GM19238 (cell line): ENCODE measurements around the gene PHLDA2.

Experiments
- DNase-seq: peaks from one replicate; pipeline ENCODE4 v3.0.0; 2011; ENCODE audit warnings: low spot score; ENCODE audit not compliant: insufficient read length

Gene PHLDA2, protein sequence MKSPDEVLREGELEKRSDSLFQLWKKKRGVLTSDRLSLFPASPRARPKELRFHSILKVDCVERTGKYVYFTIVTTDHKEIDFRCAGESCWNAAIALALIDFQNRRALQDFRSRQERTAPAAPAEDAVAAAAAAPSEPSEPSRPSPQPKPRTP

DNA sequence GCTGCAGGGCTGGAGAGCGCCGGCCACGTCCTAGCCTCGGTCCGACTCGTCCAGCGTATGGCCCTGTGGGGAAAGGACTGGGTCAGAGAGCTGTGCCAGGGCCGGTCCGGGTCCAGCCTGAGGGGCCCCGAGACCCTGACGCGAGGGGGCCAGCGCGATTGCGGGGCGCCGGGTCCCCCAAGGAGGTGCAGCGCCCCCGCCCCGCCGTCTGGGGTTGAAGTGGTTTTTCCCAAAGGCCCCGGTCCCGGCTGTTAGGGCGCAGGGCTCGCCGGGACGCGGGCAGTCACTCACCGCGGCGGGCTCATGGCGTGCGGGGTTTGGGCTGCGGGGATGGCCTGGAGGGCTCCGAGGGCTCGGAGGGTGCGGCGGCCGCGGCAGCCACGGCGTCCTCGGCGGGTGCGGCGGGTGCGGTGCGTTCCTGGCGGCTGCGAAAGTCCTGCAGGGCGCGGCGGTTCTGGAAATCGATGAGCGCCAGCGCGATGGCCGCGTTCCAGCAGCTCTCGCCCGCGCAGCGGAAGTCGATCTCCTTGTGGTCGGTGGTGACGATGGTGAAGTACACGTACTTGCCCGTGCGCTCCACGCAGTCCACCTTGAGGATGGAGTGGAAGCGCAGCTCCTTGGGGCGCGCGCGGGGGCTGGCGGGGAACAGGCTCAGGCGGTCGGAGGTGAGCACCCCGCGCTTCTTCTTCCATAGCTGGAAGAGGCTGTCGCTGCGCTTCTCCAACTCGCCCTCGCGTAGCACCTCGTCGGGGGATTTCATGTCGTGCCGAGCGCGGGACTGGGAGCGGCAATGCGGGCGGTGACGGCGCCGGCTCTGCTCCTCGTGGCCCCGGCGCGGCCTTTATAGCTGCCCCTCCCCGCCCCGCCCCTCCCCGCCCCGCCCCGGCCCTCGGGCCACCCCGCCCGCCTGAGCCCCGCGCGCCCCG, at the start of gene PHLDA2:
PHLDA2 (minus strand) TSS at position 816 of the 926 bp plus-strand sequence; CDS start at position 760, 56 bp downstream.
- no peak for DNase-seq

DNA sequence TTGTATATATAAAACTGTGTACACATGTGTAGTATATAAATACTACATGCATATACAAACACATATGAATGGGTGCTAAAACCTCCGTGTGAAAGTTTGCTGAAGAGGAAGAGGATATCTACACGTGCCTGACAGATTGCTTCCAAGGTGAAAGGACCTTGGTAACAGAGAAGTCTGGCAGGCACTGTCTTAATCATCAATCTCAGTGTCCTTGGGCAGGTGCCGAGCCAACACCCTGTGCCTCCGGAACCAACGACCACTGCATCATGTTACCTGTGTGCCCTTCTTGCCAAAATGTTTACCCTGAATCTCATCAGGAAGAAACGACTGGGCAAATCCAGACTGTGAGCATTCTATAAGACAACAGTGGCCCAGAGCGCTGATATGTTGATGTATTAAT, 47.9 kb upstream of the PHLDA2 start:
- no peak for DNase-seq

DNA sequence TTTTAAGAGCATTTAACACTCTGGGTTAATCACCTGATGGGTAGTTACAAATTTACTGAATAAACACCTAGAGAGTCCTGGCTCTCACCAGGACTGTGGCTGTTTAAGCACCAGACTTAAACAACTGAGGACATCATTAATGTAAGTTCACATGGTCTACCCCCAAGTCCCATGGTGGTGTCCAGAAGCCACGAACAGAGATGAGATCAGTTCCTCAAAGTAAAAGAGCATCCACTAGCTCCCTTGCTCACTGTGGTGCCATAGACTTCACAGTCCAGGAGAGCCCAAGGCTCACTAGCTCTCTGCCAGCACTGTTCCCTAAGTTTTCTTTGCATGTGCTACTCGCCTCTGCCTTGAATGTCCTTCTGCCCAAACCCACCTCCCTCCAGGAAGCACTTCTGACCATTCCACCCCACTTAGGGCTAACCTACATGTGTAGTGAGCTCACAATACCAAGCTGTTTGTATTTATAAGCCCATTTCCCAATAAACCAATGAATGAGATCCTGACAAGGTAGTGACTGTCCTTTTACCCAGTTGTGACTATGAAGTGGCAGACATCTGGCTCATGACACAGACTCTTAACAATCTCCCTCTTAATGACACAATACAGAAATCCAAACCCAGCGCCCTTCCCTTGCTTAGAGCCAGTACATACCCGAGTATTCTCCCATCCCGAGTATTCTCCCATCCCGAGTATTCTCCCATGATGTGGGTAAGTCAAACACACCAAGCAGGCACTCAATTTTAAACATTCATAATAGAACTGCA, 47.3 kb upstream of the PHLDA2 start:
- no peak for DNase-seq

DNA sequence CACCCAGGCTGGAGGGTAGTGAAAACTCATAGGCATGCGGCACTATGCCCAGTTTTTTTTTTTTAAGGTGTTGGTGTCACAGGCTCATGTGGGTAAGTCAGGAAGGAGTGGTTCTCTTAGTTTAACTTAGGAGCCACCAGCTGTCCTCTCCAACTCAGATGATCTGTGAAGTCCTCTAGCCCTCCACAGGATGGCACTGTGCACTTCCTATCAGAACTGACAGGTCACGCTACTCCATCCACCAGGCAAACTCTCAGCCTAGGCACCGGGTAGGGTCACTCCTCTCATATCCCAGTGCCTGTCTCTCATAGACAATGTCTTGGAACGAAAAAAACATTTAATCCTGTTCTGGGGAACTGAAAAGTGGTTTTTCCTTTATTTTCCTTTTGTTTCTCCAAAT, 46.4 kb upstream of the PHLDA2 start:
- peak; percentile 22 for DNase-seq

DNA sequence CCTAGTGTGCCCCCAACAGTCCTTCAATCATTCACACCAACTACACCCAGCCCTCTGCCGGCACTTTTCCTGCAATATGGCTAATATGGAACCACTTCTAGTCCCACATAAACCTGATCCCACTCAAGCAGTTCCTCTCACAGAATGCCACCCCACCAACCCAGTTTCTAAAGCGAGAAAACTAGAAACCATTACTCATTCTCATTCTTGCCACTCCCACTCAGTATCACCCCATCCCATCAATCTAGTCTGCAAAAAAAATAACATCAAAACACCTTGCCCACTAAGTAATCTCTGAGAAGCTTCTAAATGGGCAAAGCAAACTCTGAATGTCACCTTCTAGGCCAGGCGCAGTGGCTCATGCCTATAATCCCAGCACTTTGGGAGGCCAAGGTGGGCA, 45.1 kb upstream of the PHLDA2 start:
- no peak for DNase-seq

DNA sequence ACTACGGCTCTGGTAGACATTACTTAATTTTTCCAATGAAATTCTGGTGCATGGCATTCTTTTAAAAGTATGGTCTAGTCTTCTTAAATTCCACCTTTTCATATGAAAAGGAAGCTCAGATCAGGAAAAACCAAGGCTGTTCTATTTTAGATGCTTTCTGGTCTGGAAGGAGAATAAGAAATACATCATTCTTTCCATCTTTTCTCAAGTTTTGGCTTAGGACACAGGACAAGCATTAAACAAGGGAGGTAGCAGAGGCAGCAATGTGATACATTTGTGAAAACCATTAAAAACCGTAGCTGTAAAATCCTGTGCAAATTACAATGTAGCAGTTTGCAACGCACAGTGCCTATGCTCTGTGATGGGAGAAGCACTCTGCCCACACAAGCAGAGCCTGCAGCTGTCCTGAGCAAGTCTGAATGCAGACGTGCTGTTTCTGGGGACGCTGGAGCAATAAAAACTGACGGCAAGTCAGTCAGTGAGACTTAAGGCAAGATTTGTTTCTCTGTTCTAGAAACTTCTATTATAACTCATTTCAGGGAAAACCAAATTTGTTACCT, 39.2 kb upstream of the PHLDA2 start:
- no peak for DNase-seq

DNA sequence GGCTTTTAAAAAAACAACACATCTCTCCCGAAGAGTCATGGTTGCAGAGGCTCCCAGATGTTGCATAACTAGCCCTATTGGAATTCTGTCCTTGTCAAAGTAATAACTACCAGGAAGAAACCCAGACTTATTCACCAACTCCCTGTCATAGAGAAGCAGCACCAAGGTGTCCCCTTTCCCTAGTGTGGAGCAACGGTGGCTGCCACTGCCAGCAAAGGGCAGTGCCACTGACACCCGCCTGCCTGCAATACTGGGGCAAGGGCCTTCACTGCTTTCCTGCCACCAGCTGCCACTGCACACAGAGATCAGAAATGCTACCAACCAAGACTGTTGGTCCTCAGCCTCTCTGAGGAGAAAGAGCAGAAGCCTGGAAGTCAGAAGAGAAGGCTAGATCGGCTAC, 35.6 kb upstream of the PHLDA2 start:
- no peak for DNase-seq

DNA sequence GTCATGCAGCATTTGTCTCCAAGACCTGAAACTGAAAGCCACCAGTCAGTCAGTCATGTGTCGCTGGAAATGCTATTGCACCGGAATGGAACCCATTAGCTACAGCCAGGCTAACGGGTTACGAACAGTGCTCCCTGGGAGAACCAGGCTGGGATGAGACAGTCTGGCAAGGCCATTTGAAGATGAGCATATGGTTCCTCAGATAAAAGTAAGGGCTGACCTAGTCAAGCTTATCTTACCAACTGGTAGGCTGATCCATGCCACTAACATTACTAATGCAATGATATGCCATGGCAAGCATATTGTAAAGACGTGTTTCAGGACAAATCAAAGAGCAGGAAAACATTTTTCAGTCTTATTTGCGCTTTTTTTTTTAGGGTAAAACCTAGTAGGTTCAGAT, 34.5 kb upstream of the PHLDA2 start:
- no peak for DNase-seq

DNA sequence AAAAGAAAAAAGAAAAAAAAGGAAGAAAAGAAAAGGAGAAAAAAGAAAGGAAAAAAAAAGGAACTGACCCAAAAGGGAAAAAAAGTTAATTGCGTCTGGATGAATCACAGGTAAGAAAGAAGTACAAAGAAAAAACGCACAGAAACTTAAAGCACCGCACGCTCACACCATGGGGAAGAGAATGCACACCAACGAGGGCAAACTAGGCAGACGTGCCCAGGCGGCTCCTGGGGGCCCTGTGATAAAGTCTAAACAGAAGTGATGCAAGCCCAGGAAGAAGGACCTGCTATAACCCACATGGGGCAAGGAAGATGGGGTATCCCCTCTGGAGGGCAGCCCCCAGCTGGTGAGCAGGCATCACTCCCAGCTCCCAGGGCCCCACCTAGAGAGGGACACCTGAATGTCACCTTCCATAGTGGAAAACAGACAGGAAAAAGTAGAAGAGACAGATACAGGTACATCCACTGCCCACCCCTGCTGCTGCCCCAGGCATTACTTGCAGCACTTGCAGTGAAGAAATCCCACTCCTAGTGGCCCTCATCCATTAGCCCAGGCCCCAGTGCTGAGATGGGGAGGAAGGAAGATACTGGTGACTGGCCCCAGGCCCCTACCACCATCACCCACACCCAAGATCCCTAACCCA, 34.0 kb upstream of the PHLDA2 start:
- no peak for DNase-seq

DNA sequence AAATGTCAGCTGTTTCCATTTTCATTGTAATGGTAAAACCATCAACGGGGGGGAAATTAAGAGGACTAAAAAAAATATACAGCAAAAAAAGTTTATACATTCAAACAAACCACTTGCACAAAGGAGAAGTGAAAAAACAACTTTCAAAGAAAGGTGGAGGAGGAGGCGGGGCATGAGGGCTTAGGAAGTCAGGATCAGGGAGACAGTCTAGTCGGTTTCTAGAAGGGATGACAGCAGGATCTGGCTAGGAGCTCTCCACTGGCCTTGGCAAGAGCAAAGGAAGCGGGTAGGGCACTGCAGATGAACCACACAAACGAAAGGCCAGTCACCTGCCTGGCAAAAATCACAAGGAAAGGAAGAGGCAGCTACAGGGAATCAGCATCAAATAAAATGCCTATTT, 31.9 kb upstream of the PHLDA2 start:
- no peak for DNase-seq

DNA sequence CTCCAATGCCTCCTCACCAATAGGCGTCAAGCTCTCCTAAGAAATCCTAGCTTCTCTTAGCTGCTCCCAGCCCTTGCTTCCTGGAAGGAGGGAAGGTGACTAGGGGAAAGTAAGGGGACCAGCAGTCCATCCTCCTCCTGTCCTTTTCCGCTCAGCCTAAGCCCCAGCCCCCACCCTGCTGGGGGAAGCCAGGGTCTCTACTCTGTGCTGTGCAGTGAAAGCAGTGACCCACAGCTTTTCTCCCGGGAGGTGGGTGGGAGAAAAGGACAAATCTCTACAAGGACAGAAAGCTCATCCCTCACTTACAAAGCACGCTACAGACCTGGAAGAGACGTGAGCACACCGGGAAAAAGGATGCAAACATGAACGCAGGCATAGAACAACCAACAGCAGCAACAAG, 30.9 kb upstream of the PHLDA2 start:
- DNase-seq = no peak

DNA sequence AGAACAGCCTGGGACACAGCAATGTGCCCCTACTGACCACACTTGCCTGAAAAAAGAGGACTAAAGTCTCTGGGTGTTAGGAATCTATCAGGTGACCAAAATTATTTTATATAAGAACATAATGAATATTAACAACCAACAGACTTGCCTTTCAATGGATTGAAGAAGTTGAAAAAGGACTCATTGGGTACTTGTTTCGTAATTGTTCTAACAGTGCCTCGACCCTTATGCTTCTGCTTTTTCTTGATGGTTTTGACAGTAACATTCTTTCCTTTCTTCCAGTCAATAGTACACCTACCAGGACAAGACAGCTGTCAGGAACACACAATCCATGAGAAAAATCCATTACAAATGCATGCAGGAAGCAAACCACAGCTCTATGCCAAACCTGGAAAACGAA, 29.0 kb upstream of the PHLDA2 start:
- DNase-seq = no peak

DNA sequence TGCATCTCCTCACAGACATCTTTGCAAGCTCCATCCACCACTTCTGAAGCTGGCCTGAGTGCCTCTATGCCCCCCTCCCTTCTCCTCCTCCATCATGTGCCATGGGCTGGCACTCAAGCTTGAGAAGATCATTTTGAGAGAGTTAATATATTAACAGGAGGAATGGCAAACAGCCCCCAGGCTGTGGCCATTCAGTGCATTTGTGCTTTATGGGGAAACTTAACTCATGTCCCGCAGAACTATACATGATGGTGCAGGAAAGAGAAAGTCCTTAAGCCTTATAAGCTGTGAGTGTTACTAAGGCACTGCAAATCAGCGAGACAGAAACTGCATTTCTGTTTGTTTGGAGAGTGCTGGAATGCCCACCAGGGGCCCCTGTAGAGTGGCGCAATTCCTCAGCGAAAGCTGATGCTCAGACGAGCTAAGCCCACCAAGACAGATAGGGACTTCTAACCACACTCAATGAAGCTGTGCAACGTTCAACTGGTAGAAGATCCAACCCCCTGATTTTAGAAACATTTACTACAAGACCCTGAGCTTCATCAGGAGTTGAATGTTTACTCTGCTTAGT, 26.8 kb upstream of the PHLDA2 start:
- no peak for DNase-seq

DNA sequence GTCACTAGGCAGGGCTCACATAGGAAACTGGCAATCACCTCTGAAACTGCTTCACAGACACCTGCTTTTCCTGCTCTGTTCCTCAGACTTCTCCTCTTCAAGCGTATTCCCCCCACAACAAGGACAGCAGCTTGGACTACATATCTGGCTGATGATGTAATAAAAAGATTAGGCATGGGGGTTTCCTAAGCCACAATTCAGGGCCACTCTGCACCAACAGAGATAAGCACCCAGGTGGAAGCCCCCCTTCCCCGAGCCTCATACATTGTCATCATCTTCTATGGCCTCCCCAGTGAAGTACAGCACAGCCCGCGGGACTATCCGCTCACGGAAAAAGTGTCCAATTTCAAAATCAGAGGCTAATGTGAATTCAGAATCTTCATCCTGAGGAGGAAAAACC, 25.0 kb upstream of the PHLDA2 start:
- DNase-seq = no peak

DNA sequence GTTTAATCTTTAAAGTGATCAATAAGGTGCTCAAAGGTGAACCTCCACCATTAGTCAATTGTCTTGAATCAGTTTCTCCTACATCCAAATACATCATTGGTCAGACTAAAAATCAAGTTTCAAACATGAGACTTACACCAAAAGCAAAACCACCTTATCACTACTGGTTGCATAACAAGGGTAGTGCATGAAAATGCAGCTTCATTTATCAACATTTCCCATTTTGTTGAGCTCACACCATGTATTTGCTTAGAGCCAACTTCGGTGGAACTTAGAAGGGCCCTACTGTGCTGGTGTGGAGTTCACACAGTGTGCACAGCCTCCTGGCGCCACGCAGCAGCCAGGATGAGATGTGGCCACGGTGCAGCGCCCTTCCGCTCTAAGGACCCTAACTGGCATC, 23.1 kb upstream of the PHLDA2 start:
- no peak for DNase-seq

DNA sequence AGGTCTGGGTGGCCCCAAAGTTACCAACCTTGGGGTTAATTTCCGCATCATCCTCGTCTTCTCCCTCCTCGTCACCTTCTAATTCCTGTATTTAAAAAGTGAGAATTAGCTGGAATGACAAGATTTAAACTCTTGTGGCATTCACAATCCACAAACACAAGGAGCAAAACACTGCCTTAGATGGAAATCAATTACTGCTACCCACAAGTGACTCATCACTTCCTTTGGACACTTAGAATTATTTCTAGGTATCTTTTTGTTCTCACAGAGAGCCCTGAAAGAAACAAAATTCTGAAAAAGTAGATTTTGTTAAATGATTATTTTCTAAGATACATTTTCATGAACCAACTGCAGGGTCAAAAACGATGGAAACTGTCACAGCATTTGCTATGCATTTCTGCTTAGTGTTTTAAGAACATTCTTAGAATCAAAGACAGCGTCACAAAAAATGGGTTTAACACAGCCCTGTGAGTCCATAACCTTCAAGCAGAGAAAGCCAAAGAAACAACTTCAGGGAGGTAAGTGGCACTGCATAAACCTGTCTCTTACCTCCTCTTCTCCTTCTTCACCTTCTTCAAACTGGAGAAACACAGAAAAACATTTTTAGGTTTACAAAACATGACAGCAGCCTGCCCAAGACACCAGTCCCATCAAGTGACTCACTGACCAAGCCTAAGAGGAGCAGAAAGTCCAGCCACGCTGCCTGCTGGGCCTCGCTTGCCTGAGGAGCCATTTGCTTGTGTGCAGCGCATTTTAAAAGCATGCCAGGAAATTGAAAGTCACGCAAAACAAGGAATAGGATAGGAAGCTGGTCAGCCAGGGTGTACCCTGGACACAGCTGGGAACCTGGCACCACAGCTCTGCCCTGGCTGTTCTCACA, 22.3 kb upstream of the PHLDA2 start:
- DNase-seq = no peak

DNA sequence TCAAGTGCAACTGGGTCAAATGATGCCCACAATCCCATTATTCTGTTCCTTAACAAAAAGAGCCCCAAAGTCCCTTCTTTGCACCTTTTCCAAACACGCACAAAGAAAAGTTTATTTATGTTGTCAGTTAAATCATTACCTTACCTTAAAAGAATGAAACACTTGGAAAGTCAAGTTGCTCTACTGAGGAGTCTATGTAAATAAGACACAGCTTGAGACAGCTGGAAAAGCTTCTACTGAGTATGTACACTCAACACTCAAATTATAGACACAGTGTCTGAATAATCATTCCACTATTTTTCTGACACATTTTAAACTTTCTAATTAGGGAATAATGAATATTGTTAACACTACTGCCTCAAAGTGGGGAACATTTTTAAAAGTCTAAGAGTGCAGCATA, 21.6 kb upstream of the PHLDA2 start:
- no peak for DNase-seq

DNA sequence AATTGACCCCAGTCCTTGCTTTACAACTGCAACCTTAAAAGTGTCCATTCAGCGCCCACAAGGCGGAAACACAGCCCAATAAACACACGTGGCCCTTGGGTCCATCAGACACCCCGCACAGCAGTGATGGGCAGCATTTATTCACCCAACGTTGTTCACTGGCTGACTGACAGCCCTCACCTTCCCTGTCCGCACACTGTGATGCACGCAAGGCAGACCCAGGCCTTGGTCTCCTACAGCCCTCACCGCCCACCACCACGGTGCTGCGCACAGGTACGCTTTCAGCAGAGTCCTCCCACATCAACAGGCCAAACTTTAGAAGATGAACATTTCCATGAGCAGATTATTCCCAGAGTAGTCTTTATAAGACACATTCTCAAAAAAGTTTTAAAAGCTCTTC, 20.7 kb upstream of the PHLDA2 start:
- no peak for DNase-seq

DNA sequence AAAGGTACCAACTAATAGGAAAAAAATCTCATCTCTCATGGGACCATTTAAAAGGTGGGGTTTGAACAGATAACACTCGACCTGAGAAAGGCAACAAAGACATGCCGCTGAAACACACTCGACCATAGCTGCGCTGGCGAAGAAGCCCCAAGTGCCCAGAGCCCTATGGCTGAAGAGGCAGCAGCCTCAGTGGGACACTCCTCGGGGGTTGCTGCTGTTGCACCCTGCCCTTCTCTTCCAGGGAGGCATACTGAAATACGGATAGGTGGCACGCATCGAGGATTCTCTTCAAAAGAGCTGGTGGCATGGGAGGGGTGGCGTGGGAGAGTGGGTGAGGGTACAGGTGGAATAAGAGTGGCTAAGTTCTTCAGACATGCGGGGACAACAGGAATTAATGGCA, 18.5 kb upstream of the PHLDA2 start:
- no peak for DNase-seq

DNA sequence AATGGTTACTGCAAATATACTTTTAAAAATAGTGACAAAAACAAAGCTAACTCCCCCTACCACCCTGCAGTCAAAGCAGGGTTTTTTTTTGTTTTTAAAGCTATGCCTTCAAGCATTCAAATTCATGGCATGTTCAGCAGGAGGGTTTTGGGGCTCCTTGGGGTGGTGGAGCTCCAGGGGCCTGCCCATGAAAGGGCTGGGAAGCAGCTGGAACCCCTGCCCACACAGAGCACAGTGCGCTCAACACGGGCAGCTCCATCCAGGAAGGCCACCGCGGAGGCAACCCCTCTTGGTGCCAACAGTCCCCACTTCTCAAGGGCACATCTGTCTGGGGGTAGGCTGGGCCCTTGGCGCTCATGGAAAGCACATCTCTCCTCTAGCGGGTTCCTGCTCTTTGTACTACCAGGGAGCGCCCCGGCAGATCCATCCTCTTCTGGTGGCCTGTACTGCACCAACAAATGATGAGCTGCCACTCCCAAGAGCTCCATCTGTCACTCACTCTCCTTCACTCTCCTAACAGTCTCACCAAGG, 16.6 kb upstream of the PHLDA2 start:
- DNase-seq = no peak
